ENCODE measurements around the gene ASB11.

ASB11 gene

GRCh38 chrX:15328131-15328530, 12.7 kb upstream of the ASB11 start:
- H3K4me3 ChIP-seq (ENCODE audit: low read depth, low read length): no peak overlapping the region
- DNase-seq (ENCODE audit: low read depth): no peak
- no peak for TF ChIP-seq CTCF (IDR thresholded peaks at IDR 0.05; ENCODE audit: low read depth, low read length, missing control alignments)

- no peak for TF ChIP-seq CTCF (IDR thresholded peaks at IDR 0.05; ENCODE audit: low read depth, low read length, missing control alignments)
- DNase-seq (ENCODE audit: low read depth): no peak
- H3K4me3 ChIP-seq (ENCODE audit: low read depth, low read length): no peak overlapping the region
These were observed 7.0 kb upstream of the ASB11 start for GRCh38 chrX:15322472-15322871.

GRCh38 chrX:15322072-15322471, 6.6 kb upstream of the ASB11 start:
- TF ChIP-seq CTCF (IDR thresholded peaks at IDR 0.05; ENCODE audit: low read depth, low read length, missing control alignments): no peak
- H3K4me3 ChIP-seq (ENCODE audit: low read depth, low read length): no peak overlapping the region
- DNase-seq (ENCODE audit: low read depth): no peak

- H3K4me3 ChIP-seq (ENCODE audit: low read depth, low read length): no peak overlapping the region
- no peak for DNase-seq (ENCODE audit: low read depth)
- no peak for TF ChIP-seq CTCF (IDR thresholded peaks at IDR 0.05; ENCODE audit: low read depth, low read length, missing control alignments)
These were observed 6.0 kb upstream of the ASB11 start for GRCh38 chrX:15321447-15321846.

- TF ChIP-seq CTCF (IDR thresholded peaks at IDR 0.05; ENCODE audit: low read depth, low read length, missing control alignments): no peak
- DNase-seq (ENCODE audit: low read depth): no peak
- H3K4me3 ChIP-seq (ENCODE audit: low read depth, low read length): no peak overlapping the region
These were observed 4.9 kb upstream of the ASB11 start for GRCh38 chrX:15320297-15320696.

- no peak for TF ChIP-seq CTCF (IDR thresholded peaks at IDR 0.05; ENCODE audit: low read depth, low read length, missing control alignments)
- no peak for DNase-seq (ENCODE audit: low read depth)
- no peak overlapping the region for H3K4me3 ChIP-seq (ENCODE audit: low read depth, low read length)
These were observed 3.6 kb upstream of the ASB11 start for GRCh38 chrX:15319075-15319474.

- H3K4me3 ChIP-seq (ENCODE audit: low read depth, low read length): no peak overlapping the region
- no peak for TF ChIP-seq CTCF (IDR thresholded peaks at IDR 0.05; ENCODE audit: low read depth, low read length, missing control alignments)
These were observed 968 bp downstream of the ASB11 start for GRCh38 chrX:15314472-15314871.

More at GRCh38 chrX:15314472-15314871, 968 bp downstream of the ASB11 start:
- DNase-seq (ENCODE audit: low read depth): no peak
